GM19099 (cell line): ENCODE measurements around the gene TBC1D22A.

Experiments
- POLR2A ChIP-seq: IDR thresholded peaks from 3 replicates; pipeline ENCODE4 v1.6.1; 2011; ENCODE audit warnings: low read depth; ENCODE audit not compliant: insufficient read length; ENCODE audit errors: extremely low read depth

The TBC1D22A gene

GRCh38 chr22:46953968-46954765 is 191.7 kb downstream of the TBC1D22A start:
- TF ChIP-seq POLR2A: no peak

- no peak for TF ChIP-seq POLR2A
Measured at GRCh38 chr22:46954781-46955180, 192.3 kb downstream of the TBC1D22A start.

GRCh38 chr22:46956498-46957215 is 194.2 kb downstream of the TBC1D22A start:
- TF ChIP-seq POLR2A: no peak

- no peak for TF ChIP-seq POLR2A
Measured at GRCh38 chr22:46957521-46957920, 195.1 kb downstream of the TBC1D22A start.

DNA sequence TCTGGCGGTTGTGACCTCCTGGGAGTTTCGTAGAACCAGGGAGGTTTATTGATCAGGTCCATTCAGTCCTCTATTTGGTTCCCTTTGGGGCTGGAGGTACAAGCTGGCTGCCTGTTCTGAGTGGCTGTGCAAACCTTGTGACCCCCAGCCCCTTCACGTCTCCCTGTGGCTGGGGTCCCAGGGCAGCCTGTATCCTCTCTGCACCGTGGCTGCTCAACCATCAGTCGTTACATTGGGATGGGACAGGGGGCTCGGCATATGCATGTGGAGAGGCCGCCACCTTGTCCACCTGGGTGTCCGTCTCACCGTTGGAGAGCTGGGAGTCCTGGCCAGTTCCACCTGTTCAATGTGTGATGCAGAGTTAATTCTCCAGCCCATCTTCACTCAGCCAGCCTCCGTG is 195.7 kb downstream of the TBC1D22A start:
- TF ChIP-seq POLR2A: no peak

DNA sequence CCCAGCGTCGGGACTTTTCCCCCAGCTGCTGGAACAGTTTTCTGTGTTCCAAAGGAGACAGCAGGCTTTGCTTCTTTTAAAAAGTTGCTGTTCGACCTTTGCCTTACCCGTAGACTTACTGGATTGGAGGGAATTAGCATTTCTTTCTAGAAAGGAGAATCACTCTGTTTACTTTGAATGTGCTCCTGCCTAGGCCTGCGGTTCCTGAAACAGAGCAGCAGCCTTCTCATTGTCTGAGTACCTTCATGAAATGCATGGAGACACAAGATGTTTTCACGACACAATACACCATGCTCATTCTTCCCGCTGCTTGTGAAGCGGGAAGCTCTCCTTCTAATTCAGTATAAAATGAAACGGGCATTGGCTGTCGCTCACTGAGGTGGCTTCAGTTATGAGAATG is 196.2 kb downstream of the TBC1D22A start:
- no peak for TF ChIP-seq POLR2A

- no peak for TF ChIP-seq POLR2A
Measured at GRCh38 chr22:46959369-46959768, 196.9 kb downstream of the TBC1D22A start.

DNA sequence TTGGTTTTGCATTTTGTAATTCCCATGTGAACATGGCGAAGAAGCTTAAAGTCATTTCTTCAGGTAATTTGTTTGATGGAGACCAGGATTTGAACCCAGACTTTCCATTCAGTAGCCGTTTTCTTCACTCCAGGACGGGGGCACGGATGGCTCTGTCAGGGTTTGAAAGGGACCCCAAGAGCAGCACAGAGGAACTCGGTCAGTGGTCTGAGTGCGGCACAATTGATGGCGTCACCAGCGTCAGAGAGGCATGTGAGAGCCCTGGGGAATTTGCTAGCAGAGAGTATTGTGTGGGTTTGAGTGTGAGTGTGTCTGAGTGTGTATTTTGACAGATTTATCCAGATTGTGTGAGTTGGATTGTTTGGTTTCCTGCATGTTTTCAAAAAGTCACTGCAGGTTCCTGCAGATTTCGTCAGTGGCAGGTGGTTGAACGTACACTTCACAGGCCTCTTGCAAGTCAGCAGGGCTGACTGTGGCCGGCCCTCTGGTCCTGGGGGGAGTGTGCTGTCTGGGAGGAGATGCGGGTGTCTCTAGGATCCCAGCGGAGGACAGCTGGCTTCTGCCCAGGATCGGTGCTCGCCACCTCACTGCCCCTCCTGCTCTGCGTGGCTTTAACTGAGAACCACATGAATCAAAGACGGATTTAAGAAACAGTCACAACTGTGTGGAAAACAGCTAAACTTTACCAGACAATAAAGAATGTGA is 199.3 kb downstream of the TBC1D22A start:
- no peak for TF ChIP-seq POLR2A

DNA sequence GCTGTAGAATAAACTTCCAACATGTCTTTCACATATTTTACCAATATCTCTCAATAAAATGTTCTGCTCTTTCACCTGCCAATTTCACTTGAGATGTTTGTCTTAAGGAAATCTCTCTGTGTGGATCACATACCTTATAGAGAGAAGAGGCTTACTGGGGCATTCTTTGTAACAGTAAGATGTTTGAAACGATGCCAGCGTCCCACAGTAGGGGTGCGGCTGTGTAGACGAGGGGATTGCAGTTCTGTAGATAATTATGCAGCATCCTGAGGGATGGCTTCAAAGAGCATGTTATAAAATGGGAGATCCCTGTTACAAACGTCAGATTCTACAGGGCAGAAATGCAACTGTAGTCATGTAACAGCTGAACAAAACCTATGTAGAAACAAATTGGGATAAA is 200.0 kb downstream of the TBC1D22A start:
- no peak for TF ChIP-seq POLR2A

GRCh38 chr22:46963672-46964545 is 201.5 kb downstream of the TBC1D22A start:
- no peak for TF ChIP-seq POLR2A

DNA sequence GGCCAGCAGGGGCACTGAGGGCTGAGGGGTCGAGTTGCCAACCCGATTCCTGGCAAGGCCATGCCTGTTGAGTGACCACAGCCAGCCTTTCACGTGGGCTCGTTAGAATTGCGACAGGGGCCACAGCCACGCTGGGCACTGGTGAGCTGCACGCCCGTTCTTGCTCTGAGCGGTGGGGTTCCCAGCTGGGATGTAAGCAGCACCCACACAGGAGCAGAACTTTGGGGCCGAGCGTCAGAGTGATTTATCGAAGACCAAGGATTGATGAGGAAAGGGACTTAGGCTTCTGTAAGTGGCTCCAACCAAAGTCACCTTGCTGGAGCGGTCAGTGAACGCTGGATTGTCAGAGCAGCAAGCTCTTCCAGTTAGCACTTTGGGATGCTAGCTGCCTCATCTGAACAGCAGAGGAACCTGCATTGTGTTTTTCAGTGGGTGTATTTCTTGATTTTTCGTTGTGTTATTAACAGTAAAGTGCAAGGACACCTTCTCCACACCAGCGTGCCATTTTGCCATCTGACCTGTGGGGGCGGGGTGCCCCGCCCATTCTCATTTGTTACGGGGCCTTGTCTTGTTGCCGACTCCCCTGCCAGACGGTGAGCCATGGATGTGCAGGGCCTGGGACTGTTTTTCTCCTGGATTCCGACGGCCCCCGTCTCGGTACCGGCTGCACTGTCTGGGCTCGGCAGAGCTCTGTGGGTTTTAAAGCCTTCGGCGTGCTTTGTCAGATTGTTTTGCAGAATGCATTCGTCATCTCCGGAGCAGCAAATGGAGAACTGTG is 202.5 kb downstream of the TBC1D22A start:
- TF ChIP-seq POLR2A: no peak

DNA sequence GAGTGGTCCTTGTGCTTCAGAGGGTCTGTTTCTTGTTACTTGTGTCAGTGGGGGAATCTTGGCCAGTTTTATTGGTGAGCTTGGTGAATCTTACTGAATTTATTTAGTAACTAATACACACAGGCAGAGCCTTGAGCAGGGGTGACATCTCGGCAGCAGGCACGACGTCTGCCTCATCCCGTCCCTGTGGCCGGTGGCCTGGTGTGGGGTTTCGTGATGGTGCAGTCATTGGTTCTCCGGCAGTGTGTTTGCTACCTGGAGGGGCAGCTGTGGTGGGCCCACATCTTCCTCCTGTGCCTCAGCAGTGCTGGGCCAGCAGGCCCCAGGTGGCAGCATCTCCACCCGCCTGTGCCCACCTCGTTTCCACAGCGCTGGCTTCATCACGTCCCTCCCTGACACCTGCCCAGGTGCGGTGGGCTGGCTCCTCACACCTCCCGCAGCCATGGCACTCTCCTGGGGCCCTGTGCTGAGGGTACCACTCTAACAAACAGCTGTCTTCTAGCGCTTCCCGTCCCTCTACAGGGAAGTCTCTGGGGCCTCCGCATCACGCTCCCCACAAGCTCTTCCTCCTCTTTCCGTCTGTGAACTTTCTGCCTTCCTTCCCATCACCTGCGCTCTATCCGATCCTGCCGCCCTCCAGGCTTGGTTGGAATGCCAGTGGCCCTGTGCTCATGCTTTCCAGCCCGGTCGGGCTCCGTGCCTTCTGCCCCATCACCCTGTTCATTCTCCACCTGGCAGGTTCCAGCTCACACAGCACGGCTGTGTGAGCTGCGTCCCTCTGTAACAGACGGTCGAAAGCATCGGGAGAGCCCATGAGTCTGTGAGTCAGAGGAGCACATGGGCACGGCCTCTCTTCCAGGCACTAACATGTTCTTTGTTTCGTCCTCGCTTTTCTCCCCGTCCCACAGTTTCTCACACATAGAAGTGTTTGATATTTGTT is 203.4 kb downstream of the TBC1D22A start:
- TF ChIP-seq POLR2A: no peak

DNA sequence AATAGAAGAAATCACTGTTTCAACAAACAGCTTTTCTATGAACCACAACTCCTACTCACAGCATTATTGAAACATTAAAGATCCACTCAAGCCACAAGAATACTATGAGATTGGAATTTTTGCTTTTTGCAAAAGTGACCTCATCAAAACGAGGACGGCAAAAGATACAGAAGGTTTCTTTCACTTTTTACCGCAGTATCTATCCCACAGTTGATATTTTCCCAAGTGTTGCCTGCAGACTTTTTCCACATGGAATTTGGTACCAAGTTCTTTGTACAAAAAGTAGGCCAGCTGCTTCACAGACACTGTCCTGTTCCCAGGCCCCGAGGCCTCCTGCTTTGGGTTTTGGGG is 204.0 kb downstream of the TBC1D22A start:
- no peak for TF ChIP-seq POLR2A
